Measurements from ENCODE around the gene TPSG1. TPM values are rescaled to one million over a fixed set of nuclear protein-coding genes. Genes with fewer than 3 reads are reported as not detected.

Gene TPSG1
- total RNA-seq, 1 experiment from 2014 or later = not detected

- peaks cover 17% of the 10 kb centered on the region for H3K36me3 ChIP-seq (ENCODE audit: insufficient read depth, low read length, poor library complexity, severe bottlenecking)
- ChIA-PET CTCF (no interaction called here), POLR2A (ENCODE audit: low non-redundant PET) (no interaction called here)
- no peak overlapping the region for H3K27ac ChIP-seq (ENCODE audit: low read depth, low read length, poor library complexity, severe bottlenecking)
- no TSS peak for BruUV-seq (replicated peaks)
- no peak for DNase-seq (ENCODE audit: low spot score)
- no peak for TF ChIP-seq EZH2 (IDR thresholded peaks at IDR 0.05; ENCODE audit: borderline replicate concordance, low read depth, low read length, poor library complexity, severe bottlenecking)
- TF ChIP-seq, protein P1, sequence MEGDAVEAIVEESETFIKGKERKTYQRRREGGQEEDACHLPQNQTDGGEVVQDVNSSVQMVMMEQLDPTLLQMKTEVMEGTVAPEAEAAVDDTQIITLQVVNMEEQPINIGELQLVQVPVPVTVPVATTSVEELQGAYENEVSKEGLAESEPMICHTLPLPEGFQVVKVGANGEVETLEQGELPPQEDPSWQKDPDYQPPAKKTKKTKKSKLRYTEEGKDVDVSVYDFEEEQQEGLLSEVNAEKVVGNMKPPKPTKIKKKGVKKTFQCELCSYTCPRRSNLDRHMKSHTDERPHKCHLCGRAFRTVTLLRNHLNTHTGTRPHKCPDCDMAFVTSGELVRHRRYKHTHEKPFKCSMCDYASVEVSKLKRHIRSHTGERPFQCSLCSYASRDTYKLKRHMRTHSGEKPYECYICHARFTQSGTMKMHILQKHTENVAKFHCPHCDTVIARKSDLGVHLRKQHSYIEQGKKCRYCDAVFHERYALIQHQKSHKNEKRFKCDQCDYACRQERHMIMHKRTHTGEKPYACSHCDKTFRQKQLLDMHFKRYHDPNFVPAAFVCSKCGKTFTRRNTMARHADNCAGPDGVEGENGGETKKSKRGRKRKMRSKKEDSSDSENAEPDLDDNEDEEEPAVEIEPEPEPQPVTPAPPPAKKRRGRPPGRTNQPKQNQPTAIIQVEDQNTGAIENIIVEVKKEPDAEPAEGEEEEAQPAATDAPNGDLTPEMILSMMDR (conservative IDR thresholded peaks at IDR 0.05; ENCODE audit: low read depth, low read length) = no peak
- H3K27me3 ChIP-seq (replicated peaks; ENCODE audit: insufficient read depth, low read depth, low read length, poor library complexity) = no peaks in the 10 kb centered on the region
- no peaks in the 10 kb centered on the region for H3K4me1 ChIP-seq (ENCODE audit: insufficient read depth, low read length, poor library complexity, severe bottlenecking)
- H3K9me3 ChIP-seq (ENCODE audit: low read depth, low read length, poor library complexity, severe bottlenecking) = no peaks in the 10 kb centered on the region
- no peak overlapping the region for H3K4me3 ChIP-seq (ENCODE audit: low read depth, low read length, poor library complexity, severe bottlenecking)
- intact Hi-C loops (cut with micrococcal nuclease; ENCODE audit: unreplicated experiment) = no loop called here
These were observed 510 bp downstream of the TPSG1 start for GRCh38 chr16:1224558-1224957.

DNA sequence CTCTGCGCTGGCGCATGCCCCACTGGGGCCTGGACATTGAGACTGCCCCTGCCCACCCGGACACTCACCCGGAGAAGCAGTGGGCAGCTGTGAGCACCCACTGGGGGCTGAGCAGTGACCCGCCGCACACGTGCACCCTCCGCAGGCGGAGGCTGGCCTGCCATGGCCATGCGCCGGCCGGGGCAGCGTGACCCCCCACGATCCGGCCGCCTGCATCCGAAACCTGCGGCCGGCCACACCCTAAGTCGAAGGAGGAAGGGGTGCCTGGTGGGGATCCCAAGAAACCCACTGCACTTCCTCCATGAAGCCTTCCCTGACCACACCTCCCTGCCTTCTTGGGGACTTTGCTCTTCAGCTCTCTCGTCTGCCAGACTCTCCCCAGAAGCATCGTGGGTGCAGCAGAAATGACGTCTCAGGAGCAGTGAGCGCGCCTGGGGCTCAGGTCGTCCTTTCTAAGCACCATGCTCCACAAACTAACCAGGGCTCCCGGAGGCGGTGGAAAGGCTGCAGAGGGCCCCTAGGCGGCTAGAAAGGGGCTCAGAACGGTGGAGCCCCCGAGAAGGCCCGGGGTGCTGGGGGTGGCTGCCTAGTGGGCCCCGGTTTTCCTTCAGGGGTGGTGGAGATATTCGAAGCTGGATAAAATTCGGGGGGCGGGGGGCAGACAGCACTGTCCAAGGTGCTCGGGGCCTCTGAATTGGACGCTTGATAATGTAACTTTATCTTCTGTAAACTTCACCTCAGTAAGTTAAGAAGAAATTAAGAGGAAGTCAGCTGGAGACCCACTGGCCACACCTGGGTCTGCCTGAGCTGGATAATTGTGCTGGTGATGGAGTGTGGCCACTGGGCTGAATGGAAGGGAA lies 1.5 kb downstream of the TPSG1 start:
- Histone ChIP-seq H3K4me3 (ENCODE audit: low read depth, low read length, poor library complexity, severe bottlenecking) (no peak overlapping the region), H3K27ac (ENCODE audit: low read depth, low read length, poor library complexity, severe bottlenecking) (no peak overlapping the region), H3K27me3 (replicated peaks; ENCODE audit: insufficient read depth, low read depth, low read length, poor library complexity) (no peaks in the 10 kb centered on the region), H3K4me1 (ENCODE audit: insufficient read depth, low read length, poor library complexity, severe bottlenecking) (no peaks in the 10 kb centered on the region), H3K36me3 (ENCODE audit: insufficient read depth, low read length, poor library complexity, severe bottlenecking) (peaks cover 17% of the 10 kb centered on the region), H3K9me3 (ENCODE audit: low read depth, low read length, poor library complexity, severe bottlenecking) (no peaks in the 10 kb centered on the region)
- no TSS peak for BruUV-seq (replicated peaks)
- intact Hi-C loops (cut with micrococcal nuclease; ENCODE audit: unreplicated experiment) = no loop called here
- POLR2A ChIA-PET (ENCODE audit: low non-redundant PET) = no interaction called here
- CTCF ChIA-PET = no interaction called here
- no peak for DNase-seq (ENCODE audit: low spot score)
- no peak for TF ChIP-seq EZH2 (IDR thresholded peaks at IDR 0.05; ENCODE audit: borderline replicate concordance, low read depth, low read length, poor library complexity, severe bottlenecking)
- TF ChIP-seq, protein P1 (conservative IDR thresholded peaks at IDR 0.05; ENCODE audit: low read depth, low read length) = no peak

DNA sequence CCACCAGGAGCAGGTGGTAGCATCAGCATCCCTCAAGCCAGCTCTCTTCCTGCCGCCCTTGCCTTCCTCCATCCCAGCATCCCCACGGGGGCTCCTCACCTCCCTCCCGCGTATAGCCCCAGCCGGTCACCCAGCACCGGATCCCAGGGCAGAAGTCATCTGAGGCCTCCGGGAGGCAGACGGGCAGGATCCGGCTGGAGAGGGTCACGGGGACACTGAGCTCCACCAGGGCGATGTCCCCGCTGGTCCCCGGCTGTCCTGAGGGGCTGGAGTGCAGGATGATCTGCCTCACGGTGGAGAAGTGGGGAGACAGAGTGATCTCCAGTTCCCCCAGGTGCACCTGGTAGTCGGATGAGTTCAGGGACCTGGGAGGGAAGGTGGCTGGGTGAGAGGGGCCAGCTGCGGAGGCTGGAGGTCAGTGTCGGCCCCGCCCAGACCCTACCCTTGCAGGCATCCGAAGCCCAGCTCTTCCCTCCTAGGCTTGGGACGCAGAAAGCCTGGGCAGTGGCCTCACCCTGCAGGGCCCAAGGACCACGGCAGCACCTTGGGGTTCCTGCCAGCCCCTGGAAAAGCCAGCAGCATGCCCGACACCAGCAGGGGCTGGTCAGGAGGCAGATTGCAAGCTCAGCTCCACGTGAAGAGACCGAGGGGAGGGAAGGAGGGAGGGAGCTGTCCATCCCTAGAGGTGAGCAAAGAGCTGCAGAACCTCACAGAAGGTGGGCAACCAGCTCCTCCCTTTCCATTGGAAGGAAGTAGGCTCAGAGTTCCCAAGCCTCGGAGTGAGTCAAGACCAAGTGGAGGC lies 2.3 kb downstream of the TPSG1 start:
- Histone ChIP-seq H3K27ac (ENCODE audit: low read depth, low read length, poor library complexity, severe bottlenecking) (no peak overlapping the region), H3K27me3 (replicated peaks; ENCODE audit: insufficient read depth, low read depth, low read length, poor library complexity) (no peaks in the 10 kb centered on the region), H3K36me3 (ENCODE audit: insufficient read depth, low read length, poor library complexity, severe bottlenecking) (peaks cover 25% of the 10 kb centered on the region), H3K4me3 (ENCODE audit: low read depth, low read length, poor library complexity, severe bottlenecking) (no peak overlapping the region), H3K9me3 (ENCODE audit: low read depth, low read length, poor library complexity, severe bottlenecking) (no peaks in the 10 kb centered on the region), H3K4me1 (ENCODE audit: insufficient read depth, low read length, poor library complexity, severe bottlenecking) (no peaks in the 10 kb centered on the region)
- ChIA-PET POLR2A (ENCODE audit: low non-redundant PET) (no interaction called here), CTCF (no interaction called here)
- no peak for DNase-seq (ENCODE audit: low spot score)
- TF ChIP-seq EZH2 (IDR thresholded peaks at IDR 0.05; ENCODE audit: borderline replicate concordance, low read depth, low read length, poor library complexity, severe bottlenecking) = no peak
- TF ChIP-seq, protein P1 (conservative IDR thresholded peaks at IDR 0.05; ENCODE audit: low read depth, low read length) = no peak
- intact Hi-C loops (cut with micrococcal nuclease; ENCODE audit: unreplicated experiment) = no loop called here
- no TSS peak for BruUV-seq (replicated peaks)

All from A673 (cell line).